CD4-positive, alpha-beta T cell treated with Interferon gamma for 1 hour (primary cell): ENCODE data around the gene ARRDC5.
"Not testable (repeated sequence)": the region's sequence is repeated elsewhere in the genome, so short reads cannot be mapped to it uniquely, and the experiment has no call there.

Source experiments
- DNase-seq: peaks from one replicate; pipeline ENCODE4 v3.0.0-alpha.2; 2020

The ARRDC5 gene

GRCh38 chr19:4902796-4903195, at the start of gene ARRDC5:
Gene ARRDC5 (minus strand): TSS chr19:4902896. CDS start chr19:4902825, 71 bp downstream.
- DNase-seq = no peak

GRCh38 chr19:4951656-4952055, 49.0 kb upstream of the ARRDC5 start:
- no peak for DNase-seq

GRCh38 chr19:4950650-4951049, 48.0 kb upstream of the ARRDC5 start:
- not testable (repeated sequence) for DNase-seq

GRCh38 chr19:4941638-4942169, 39.0 kb upstream of the ARRDC5 start:
- DNase-seq = not testable (repeated sequence)

GRCh38 chr19:4939466-4939865, 36.8 kb upstream of the ARRDC5 start:
- no peak for DNase-seq

GRCh38 chr19:4938461-4938860, 35.8 kb upstream of the ARRDC5 start:
- DNase-seq = not testable (repeated sequence)

GRCh38 chr19:4937060-4937459, 34.4 kb upstream of the ARRDC5 start:
- no peak for DNase-seq

GRCh38 chr19:4935444-4935843, 32.7 kb upstream of the ARRDC5 start:
- no peak for DNase-seq

- DNase-seq = no peak
Observed at GRCh38 chr19:4933528-4933927, 30.8 kb upstream of the ARRDC5 start.

- DNase-seq = no peak
Observed at GRCh38 chr19:4932711-4933110, 30.0 kb upstream of the ARRDC5 start.

GRCh38 chr19:4930664-4931063, 28.0 kb upstream of the ARRDC5 start:
- DNase-seq = no peak

GRCh38 chr19:4929186-4929585, 26.5 kb upstream of the ARRDC5 start:
- no peak for DNase-seq

GRCh38 chr19:4923276-4923747, 20.6 kb upstream of the ARRDC5 start:
- DNase-seq = no peak

GRCh38 chr19:4922530-4923275, 20.0 kb upstream of the ARRDC5 start:
- DNase-seq = no peak

- peak; percentile 50 for DNase-seq
Observed at GRCh38 chr19:4916292-4917082, 13.8 kb upstream of the ARRDC5 start.

GRCh38 chr19:4914736-4915501, 12.2 kb upstream of the ARRDC5 start:
- peak; percentile 74 for DNase-seq

- DNase-seq = peak; percentile 44
Observed at GRCh38 chr19:4913996-4914735, 11.5 kb upstream of the ARRDC5 start.

GRCh38 chr19:4911786-4912672, 9.3 kb upstream of the ARRDC5 start:
- DNase-seq = peak; percentile 64

- no peak for DNase-seq
Observed at GRCh38 chr19:4911314-4911713, 8.6 kb upstream of the ARRDC5 start.

- no peak for DNase-seq
Observed at GRCh38 chr19:4910594-4911281, 8.0 kb upstream of the ARRDC5 start.
